ENCODE measurements around the gene CDK5.
A peak's percentile ranks its signal among the peaks of the same experiment; 100 is the strongest.
"Not testable (repeated sequence)": the region's sequence is repeated elsewhere in the genome, so short reads cannot be mapped to it uniquely, and the experiment has no call there.

Gene CDK5

GRCh38 chr7:151056666-151057505, 811 bp downstream of the CDK5 start:
- DNase-seq (ENCODE audit: low spot score): no peak

- no peak for DNase-seq (ENCODE audit: low spot score)
Measured at GRCh38 chr7:151056283-151056665, 1.4 kb downstream of the CDK5 start.

- DNase-seq (ENCODE audit: low spot score): no peak
Measured at GRCh38 chr7:151053751-151054150, 3.9 kb downstream of the CDK5 start.

- no peak for DNase-seq (ENCODE audit: low spot score)
Measured at GRCh38 chr7:151053096-151053495, 4.6 kb downstream of the CDK5 start.

- peak; percentile 70 for DNase-seq (ENCODE audit: low spot score)
Measured at GRCh38 chr7:151051108-151051507, 6.6 kb downstream of the CDK5 start.

- no peak for DNase-seq (ENCODE audit: low spot score)
Measured at GRCh38 chr7:151048911-151049463, 8.7 kb downstream of the CDK5 start.

- DNase-seq (ENCODE audit: low spot score): no peak
Measured at GRCh38 chr7:151047976-151048815, 9.5 kb downstream of the CDK5 start, which contains the start of gene ASIC3. ASIC3 (plus strand) TSS chr7:151048531; CDS start chr7:151048886, 355 bp downstream.

- peak; percentile 47 for DNase-seq (ENCODE audit: low spot score)
Measured at GRCh38 chr7:151046603-151047573, 10.8 kb downstream of the CDK5 start.

GRCh38 chr7:151045967-151046366, 11.7 kb downstream of the CDK5 start:
- no peak for DNase-seq (ENCODE audit: low spot score)

GRCh38 chr7:151045262-151045661, 12.4 kb downstream of the CDK5 start:
- no peak for DNase-seq (ENCODE audit: low spot score)

GRCh38 chr7:151043959-151044358, 13.7 kb downstream of the CDK5 start:
- no peak for DNase-seq (ENCODE audit: low spot score)

- DNase-seq (ENCODE audit: low spot score): not testable (repeated sequence)
Measured at GRCh38 chr7:151043449-151043848, 14.2 kb downstream of the CDK5 start.

GRCh38 chr7:151040616-151041375, 16.9 kb downstream of the CDK5 start:
- DNase-seq (ENCODE audit: low spot score): no peak

GRCh38 chr7:151039850-151040548, 17.7 kb downstream of the CDK5 start:
- no peak for DNase-seq (ENCODE audit: low spot score)

GRCh38 chr7:151038951-151039849, 18.5 kb downstream of the CDK5 start:
- DNase-seq (ENCODE audit: low spot score): peak; percentile 92

- DNase-seq (ENCODE audit: low spot score): no peak
Measured at GRCh38 chr7:151035902-151036301, 21.8 kb downstream of the CDK5 start.

- no peak for DNase-seq (ENCODE audit: low spot score)
Measured at GRCh38 chr7:151035026-151035717, 22.5 kb downstream of the CDK5 start.

GRCh38 chr7:151034312-151035025, 23.2 kb downstream of the CDK5 start:
- DNase-seq (ENCODE audit: low spot score): no peak

Data from AG08395 (cell line).